GM23338 (cell line): Measurements from ENCODE around the gene CADM4. TPM values are rescaled to one million over a fixed set of nuclear protein-coding genes. Genes with fewer than 3 reads are reported as not detected.

ENCODE experiments used
- ATAC-seq: fragments of 200-7000 bp; cut with Tn5 transposase; 3 replicates; pipeline ENCODE4 v1.9.1; 2020
- DNase-seq: peaks from one replicate; pipeline ENCODE4 v3.0.0-alpha.2; 2015; ENCODE audit warnings: low spot score
- H2AFZ ChIP-seq: fragments of 200-600 bp; sonication (generic); 2 replicates; pipeline ENCODE4 v1.8.0; 2016; ENCODE audit warnings: antibody characterized with exemption, mild to moderate bottlenecking, moderate library complexity
- H3F3A ChIP-seq: fragments of 200-600 bp; sonication (generic); replicated peaks from 2 replicates; pipeline ENCODE4 v1.8.0; 2017; ENCODE audit warnings: antibody characterized with exemption, mixed run types, low read depth
- H3K27ac ChIP-seq: fragments of 200-600 bp; sonication (generic); 2 replicates; pipeline ENCODE4 v1.6.1; 2016; ENCODE audit warnings: low read depth
- H3K27me3 ChIP-seq: fragments of 200-600 bp; sonication (generic); 2 replicates; pipeline ENCODE4 v1.8.0; 2016; ENCODE audit warnings: mild to moderate bottlenecking, mixed run types, moderate library complexity; ENCODE audit not compliant: insufficient read depth
- H3K36me3 ChIP-seq: fragments of 200-600 bp; sonication (generic); 2 replicates; pipeline ENCODE4 v1.8.0; 2016; ENCODE audit warnings: mild to moderate bottlenecking; ENCODE audit not compliant: insufficient read depth
- H3K4me1 ChIP-seq: fragments of 200-600 bp; sonication (generic); 2 replicates; pipeline ENCODE4 v1.8.0; 2016; ENCODE audit warnings: mild to moderate bottlenecking, moderate library complexity; ENCODE audit not compliant: insufficient read depth
- H3K4me2 ChIP-seq: fragments of 200-600 bp; sonication (generic); 2 replicates; pipeline ENCODE4 v1.7.1; 2017; ENCODE audit warnings: mixed run types
- H3K4me3 ChIP-seq: fragments of 200-600 bp; sonication (generic); 2 replicates; pipeline ENCODE4 v1.6.1; 2016; ENCODE audit warnings: mixed run types
- H3K79me2 ChIP-seq: fragments of 200-600 bp; sonication (generic); replicated peaks from 2 replicates; pipeline ENCODE4 v1.8.0; 2017; ENCODE audit warnings: mild to moderate bottlenecking; ENCODE audit not compliant: insufficient read depth
- H3K9me2 ChIP-seq: fragments of 200-600 bp; sonication (generic); 2 replicates; pipeline ENCODE4 v1.8.0; 2017; ENCODE audit not compliant: insufficient read depth
- H4K20me1 ChIP-seq: fragments of 200-600 bp; sonication (generic); replicated peaks from 2 replicates; pipeline ENCODE4 v1.8.0; 2017; ENCODE audit warnings: mild to moderate bottlenecking; ENCODE audit not compliant: insufficient read depth
- H3K27ac Mint-ChIP-seq: 2 replicates; pipeline ENCODE4 v1.8.0; 2020; ENCODE audit warnings: inconsistent platforms, mild to moderate bottlenecking, moderate library complexity, mixed read lengths
- H3K27me3 Mint-ChIP-seq: 3 replicates; pipeline ENCODE4 v1.8.0; 2022; ENCODE audit warnings: low read depth, mild to moderate bottlenecking, moderate library complexity, mixed read lengths, inconsistent platforms; ENCODE audit not compliant: insufficient read depth, poor library complexity
- H3K36me3 Mint-ChIP-seq: 3 replicates; pipeline ENCODE4 v1.8.0; 2021; ENCODE audit warnings: low read depth, mild to moderate bottlenecking, inconsistent platforms, moderate library complexity, mixed read lengths
- H3K4me1 Mint-ChIP-seq: 3 replicates; pipeline ENCODE4 v1.8.0; 2020; ENCODE audit warnings: mild to moderate bottlenecking, inconsistent platforms, mixed read lengths
- H3K4me3 Mint-ChIP-seq: 3 replicates; pipeline ENCODE4 v1.8.0; 2021; ENCODE audit warnings: moderate library complexity, mild to moderate bottlenecking, inconsistent platforms, mixed read lengths
- H3K9me3 Mint-ChIP-seq: 3 replicates; pipeline ENCODE4 v1.8.0; 2020; ENCODE audit warnings: moderate library complexity, mild to moderate bottlenecking, inconsistent platforms, mixed read lengths
- EZH2 ChIP-seq: fragments of 200-600 bp; sonication (generic); IDR thresholded peaks from one replicate; pipeline ENCODE4 v1.8.0; 2017; ENCODE audit warnings: antibody characterized with exemption, mild to moderate bottlenecking, low read depth; ENCODE audit not compliant: unreplicated experiment
- EZH2phosphoT487 ChIP-seq: fragments of 200-600 bp; sonication (generic); IDR thresholded peaks from one replicate; pipeline ENCODE4 v1.8.1; 2018; ENCODE audit warnings: antibody characterized with exemption; ENCODE audit not compliant: unreplicated experiment
- NANOG ChIP-seq: IDR thresholded peaks from 2 replicates; pipeline ENCODE4 v1.6.1; 2016; ENCODE audit warnings: antibody characterized with exemption, borderline replicate concordance
- STAT1 ChIP-seq: IDR thresholded peaks from one replicate; pipeline ENCODE4 v1.6.1; 2016; ENCODE audit warnings: antibody characterized with exemption; ENCODE audit not compliant: unreplicated experiment
- ZNF331 ChIP-seq: fragments of 250-450 bp; sonication (Bioruptor Pico); IDR thresholded peaks from 2 replicates; pipeline ENCODE4 v1.5.0; 2020; ENCODE audit warnings: low read depth, mild to moderate bottlenecking, moderate library complexity
- polyA plus RNA-seq: library from polyadenylated mRNA; unstranded; fragments of >200 nt; fragmentation: Nextera tagmentation; extraction: Ambion mirVana; gene quantifications from 2 replicates; pipeline ENCODE4 v1.2.1, GENCODE V29; 2016
- total RNA-seq: library from RNA; depleted of rRNA; stranded (reverse); fragments of >200 nt; shearing (Covaris generic); gene quantifications from 2 replicates; pipeline ENCODE4 v1.2.3, GENCODE V29; 2014
- TF ChIP-seq, protein P1 (sequence below), 2 experiments: fragments of 200-600 bp in 1 of 2; sonication (generic) in 1 of 2; conservative IDR thresholded peaks; 2 replicates each; pipeline versions ENCODE4 v1.5.1 to v1.6.1; 2016 to 2017; ENCODE audit warnings: antibody characterized with exemption in 2 of 2, low read depth in 2 of 2, mild to moderate bottlenecking in 2 of 2, moderate library complexity in 1 of 2
- TF ChIP-seq, protein P2 (sequence below): IDR thresholded peaks from one replicate; pipeline ENCODE4 v1.6.1; 2018; ENCODE audit warnings: antibody characterized with exemption; ENCODE audit not compliant: unreplicated experiment

CADM4 gene
- total and polyA plus RNA-seq, 2 experiments from 2014 or later, result 3.7 to 21.2 TPM

DNA sequence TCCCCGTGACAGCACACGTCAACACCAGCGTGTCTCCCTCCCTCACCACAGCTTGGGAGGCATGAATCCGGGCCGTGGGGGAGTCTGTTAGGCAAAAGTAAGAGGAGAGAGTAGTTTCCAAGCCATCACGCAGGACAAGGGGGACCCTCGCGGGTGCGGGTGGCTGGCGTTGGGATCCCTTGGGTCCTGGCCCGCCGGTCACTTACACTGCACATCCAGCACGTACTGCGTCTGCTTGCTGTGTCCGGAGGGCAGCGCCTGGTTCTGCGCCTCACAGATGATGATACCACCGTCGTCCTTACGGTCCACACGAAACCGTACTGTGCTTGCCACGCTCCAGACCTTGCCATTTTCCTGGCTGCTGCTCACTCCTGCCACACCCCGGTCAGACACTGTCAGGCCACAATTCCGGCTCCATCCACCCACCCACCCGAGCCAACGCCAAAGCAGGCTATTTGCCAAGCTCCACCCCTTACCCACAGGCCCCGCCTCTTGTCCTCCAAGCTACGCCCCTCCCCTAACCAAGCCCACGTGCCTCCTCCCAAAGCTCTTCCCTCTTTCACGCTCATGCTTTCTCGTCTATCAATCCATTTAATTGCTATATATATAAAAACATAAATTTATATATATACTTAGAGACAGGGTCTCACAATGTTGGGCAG, 13.6 kb downstream of the CADM4 start:
- no peaks in the 10 kb centered on the region for H3K79me2 ChIP-seq
- ATAC-seq (peak; percentile 48), DNase-seq (peak; percentile 81)
- no peak overlapping the region for H3K27ac ChIP-seq
- no peaks in the 10 kb centered on the region for H3K36me3 ChIP-seq
- no peak overlapping the region for H3K27ac Mint-ChIP-seq
- H3K4me3 Mint-ChIP-seq, result no peak overlapping the region
- peaks cover 9% of the 10 kb centered on the region for H3F3A ChIP-seq
- H3K9me3 Mint-ChIP-seq, result peaks cover 3% of the 10 kb centered on the region; the same call in 2 of the 3 replicates
- no peak overlapping the region for H2AFZ ChIP-seq
- no peak overlapping the region for H3K4me2 ChIP-seq
- peaks cover 8% of the 10 kb centered on the region; the same call in 1 of the 2 replicates for H3K4me1 ChIP-seq
- H3K9me2 ChIP-seq, result no peaks in the 10 kb centered on the region
- H3K4me3 ChIP-seq, result no peak overlapping the region
- H3K27me3 ChIP-seq, result no peaks in the 10 kb centered on the region
- peaks cover 18% of the 10 kb centered on the region; the same call in 2 of the 3 replicates for H3K36me3 Mint-ChIP-seq
- H3K27me3 Mint-ChIP-seq, result peaks cover 16% of the 10 kb centered on the region
- H3K4me1 Mint-ChIP-seq, result peaks cover 19% of the 10 kb centered on the region
- peaks cover 7% of the 10 kb centered on the region for H4K20me1 ChIP-seq
- no peak for TF ChIP-seq ZNF331
- TF ChIP-seq NANOG, result no peak
- TF ChIP-seq EZH2, result no peak
- TF ChIP-seq STAT1, result no peak
- TF ChIP-seq, protein P1, sequence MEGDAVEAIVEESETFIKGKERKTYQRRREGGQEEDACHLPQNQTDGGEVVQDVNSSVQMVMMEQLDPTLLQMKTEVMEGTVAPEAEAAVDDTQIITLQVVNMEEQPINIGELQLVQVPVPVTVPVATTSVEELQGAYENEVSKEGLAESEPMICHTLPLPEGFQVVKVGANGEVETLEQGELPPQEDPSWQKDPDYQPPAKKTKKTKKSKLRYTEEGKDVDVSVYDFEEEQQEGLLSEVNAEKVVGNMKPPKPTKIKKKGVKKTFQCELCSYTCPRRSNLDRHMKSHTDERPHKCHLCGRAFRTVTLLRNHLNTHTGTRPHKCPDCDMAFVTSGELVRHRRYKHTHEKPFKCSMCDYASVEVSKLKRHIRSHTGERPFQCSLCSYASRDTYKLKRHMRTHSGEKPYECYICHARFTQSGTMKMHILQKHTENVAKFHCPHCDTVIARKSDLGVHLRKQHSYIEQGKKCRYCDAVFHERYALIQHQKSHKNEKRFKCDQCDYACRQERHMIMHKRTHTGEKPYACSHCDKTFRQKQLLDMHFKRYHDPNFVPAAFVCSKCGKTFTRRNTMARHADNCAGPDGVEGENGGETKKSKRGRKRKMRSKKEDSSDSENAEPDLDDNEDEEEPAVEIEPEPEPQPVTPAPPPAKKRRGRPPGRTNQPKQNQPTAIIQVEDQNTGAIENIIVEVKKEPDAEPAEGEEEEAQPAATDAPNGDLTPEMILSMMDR (conservative IDR thresholded peaks at IDR 0.05; ENCODE audit: low read depth in 2 of 2), result peak; percentile 10 to 51; a peak in 2 of 4 replicates
- TF ChIP-seq EZH2phosphoT487, result no peak
- TF ChIP-seq, protein P2, sequence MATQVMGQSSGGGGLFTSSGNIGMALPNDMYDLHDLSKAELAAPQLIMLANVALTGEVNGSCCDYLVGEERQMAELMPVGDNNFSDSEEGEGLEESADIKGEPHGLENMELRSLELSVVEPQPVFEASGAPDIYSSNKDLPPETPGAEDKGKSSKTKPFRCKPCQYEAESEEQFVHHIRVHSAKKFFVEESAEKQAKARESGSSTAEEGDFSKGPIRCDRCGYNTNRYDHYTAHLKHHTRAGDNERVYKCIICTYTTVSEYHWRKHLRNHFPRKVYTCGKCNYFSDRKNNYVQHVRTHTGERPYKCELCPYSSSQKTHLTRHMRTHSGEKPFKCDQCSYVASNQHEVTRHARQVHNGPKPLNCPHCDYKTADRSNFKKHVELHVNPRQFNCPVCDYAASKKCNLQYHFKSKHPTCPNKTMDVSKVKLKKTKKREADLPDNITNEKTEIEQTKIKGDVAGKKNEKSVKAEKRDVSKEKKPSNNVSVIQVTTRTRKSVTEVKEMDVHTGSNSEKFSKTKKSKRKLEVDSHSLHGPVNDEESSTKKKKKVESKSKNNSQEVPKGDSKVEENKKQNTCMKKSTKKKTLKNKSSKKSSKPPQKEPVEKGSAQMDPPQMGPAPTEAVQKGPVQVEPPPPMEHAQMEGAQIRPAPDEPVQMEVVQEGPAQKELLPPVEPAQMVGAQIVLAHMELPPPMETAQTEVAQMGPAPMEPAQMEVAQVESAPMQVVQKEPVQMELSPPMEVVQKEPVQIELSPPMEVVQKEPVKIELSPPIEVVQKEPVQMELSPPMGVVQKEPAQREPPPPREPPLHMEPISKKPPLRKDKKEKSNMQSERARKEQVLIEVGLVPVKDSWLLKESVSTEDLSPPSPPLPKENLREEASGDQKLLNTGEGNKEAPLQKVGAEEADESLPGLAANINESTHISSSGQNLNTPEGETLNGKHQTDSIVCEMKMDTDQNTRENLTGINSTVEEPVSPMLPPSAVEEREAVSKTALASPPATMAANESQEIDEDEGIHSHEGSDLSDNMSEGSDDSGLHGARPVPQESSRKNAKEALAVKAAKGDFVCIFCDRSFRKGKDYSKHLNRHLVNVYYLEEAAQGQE, result no peak

DNA sequence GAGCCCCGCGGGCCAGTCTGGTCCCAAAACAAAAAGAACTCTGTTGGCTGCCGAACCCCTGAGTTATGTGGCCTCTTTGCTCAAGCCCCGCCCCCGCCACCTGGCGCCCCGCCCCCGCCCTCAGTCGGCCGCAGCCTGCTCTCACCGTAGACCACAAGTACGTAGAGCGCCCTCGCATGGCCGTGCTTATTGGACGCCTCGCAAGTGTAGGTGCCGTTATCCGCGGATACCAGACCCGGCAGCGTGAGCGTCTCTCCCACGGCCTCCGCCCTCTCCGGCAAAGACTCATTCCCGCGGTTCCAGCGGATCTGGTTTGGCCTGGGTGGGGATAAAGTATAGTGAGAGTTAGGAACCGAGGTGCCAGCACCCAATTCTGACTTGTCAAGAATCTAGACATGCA, 14.7 kb downstream of the CADM4 start:
- ATAC-seq (peak; percentile 81), DNase-seq (peak; percentile 97)
- Mint-ChIP-seq H3K27ac (peak overlapping the region; percentile 66), H3K27me3 (peaks cover 19% of the 10 kb centered on the region), H3K9me3 (peaks cover 3% of the 10 kb centered on the region; the same call in 2 of the 3 replicates), H3K36me3 (peaks cover 18% of the 10 kb centered on the region), H3K4me1 (peaks cover 28% of the 10 kb centered on the region), H3K4me3 (no peak overlapping the region; the same call in 2 of the 3 replicates)
- no peaks in the 10 kb centered on the region for H3K27me3 ChIP-seq
- peaks cover 7% of the 10 kb centered on the region for H4K20me1 ChIP-seq
- 0 out of 2 replicates have a peak overlapping the region, but pooled peaks have one; percentile 27 for H3K4me3 ChIP-seq
- H3K27ac ChIP-seq, result no peak overlapping the region
- H3F3A ChIP-seq, result peaks cover 9% of the 10 kb centered on the region
- no peaks in the 10 kb centered on the region for H3K36me3 ChIP-seq
- no peaks in the 10 kb centered on the region for H3K9me2 ChIP-seq
- peaks cover 12% of the 10 kb centered on the region for H3K4me1 ChIP-seq
- no peak overlapping the region for H2AFZ ChIP-seq
- H3K4me2 ChIP-seq, result peak overlapping the region; percentile 70; the same call in 1 of the 2 replicates
- 0 out of 2 replicates have a peak, but pooled peaks cover 4% of the 10 kb centered on the region for H3K79me2 ChIP-seq
- TF ChIP-seq, protein P1 (conservative IDR thresholded peaks at IDR 0.05; ENCODE audit: low read depth in 2 of 2), result peak; percentile 46 to 84
- TF ChIP-seq, protein P2, result no peak
